Frontal cortex (tissue), 4 donors: ENCODE results near the gene GLCE. TPM values are rescaled to one million over a fixed set of nuclear protein-coding genes. Genes with fewer than 3 reads are reported as not detected.

Experiments used
- DNase-seq, 2 donors: peaks; one replicate each; pipeline ENCODE4 v3.0.0; 2012; ENCODE audit warnings: low spot score in 2 of 2
- FAIRE-seq: peaks from 2 replicates; lab custom pipeline; 2012; peaks lifted over from hg19 to GRCh38; lab: Jason Lieb, UNC
- total RNA-seq: library from RNA; depleted of rRNA; stranded (reverse); fragments of >200 nt; gene quantifications from one replicate; pipeline ENCODE4 v1.2.3, GENCODE V29; 2014
- donor health status: control.
- donor health status: control.
- donor health status: control.

The GLCE gene
- total RNA-seq, 1 donor from 2014 or later: 76.6 TPM

DNA sequence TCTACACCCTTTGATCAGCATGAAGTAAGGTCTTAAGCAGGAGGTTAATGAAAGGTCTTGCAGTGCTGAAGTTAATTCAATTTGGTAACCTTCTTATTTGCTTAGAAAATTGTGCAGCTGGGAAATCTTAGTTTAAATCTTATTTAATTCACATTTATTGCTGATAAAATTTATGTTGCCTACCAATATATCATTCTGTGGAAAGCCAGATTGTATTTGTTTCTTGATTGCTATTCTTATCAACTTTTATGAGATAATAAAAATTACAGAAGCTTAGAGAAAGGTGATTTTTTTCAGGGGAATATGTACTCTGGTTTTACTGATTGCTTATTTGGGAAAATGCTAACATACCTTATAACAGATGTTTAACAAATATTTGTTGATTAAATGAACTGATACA lies 74.2 kb downstream of the GLCE start:
- DNase-seq (no peak), FAIRE-seq (no peak)

DNA sequence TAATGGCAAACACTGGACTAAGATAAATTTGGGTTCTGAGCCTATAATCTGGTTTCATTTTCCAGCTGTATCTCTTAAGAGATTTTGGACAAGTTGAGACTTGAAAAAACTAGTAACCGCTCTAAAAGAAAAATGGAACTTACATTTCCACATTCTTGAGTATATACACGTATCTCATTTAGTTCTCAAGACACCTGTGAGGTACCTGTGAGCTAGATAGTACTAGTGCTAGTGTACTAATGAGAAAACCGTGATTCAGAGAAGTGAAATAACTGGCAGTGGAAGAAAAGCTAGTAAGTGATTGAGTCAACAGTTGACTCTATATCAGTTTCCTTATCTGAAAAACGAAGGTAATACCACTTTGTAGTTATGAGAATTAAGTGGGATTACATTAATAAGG lies 76.1 kb downstream of the GLCE start:
- no peak for DNase-seq
- FAIRE-seq: no peak

DNA sequence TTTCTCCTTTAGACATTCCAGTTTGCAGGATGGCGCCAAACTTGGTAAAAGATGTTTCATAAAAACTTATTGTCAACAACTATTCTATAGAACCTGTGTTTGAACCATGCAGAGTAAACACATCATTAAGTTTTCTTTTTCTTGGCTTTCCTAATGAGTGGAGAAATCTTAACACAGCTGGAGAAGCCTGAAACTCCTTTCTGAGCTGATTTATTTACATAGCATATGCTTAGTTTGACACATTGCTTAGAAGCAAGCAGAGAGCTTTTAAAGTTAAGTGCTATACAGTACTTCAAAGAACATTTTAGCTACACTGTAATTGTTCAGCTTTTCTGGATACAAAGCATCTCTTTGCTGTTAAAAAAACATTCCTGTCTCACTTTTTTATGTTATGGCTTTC lies 77.3 kb downstream of the GLCE start:
- DNase-seq: no peak
- FAIRE-seq: no peak

DNA sequence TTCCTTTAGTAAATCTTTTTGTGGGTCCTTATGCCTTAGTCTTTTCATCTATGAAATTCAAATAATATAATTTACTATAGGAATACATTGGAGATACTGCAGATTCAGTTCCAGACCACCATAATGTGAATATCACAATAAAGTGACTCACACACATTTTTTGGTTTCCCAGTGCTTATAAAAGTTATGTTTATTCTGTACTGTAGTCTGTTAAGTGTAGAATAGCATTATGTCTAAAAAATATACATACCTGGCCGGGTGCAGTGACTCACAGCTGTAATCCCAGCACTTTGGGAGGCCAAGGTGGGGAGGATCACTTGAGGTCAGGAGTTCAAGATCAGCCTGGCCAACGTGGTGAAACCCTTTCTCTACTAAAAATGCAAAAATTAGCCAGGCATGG lies 84.4 kb downstream of the GLCE start:
- no peak for FAIRE-seq

DNA sequence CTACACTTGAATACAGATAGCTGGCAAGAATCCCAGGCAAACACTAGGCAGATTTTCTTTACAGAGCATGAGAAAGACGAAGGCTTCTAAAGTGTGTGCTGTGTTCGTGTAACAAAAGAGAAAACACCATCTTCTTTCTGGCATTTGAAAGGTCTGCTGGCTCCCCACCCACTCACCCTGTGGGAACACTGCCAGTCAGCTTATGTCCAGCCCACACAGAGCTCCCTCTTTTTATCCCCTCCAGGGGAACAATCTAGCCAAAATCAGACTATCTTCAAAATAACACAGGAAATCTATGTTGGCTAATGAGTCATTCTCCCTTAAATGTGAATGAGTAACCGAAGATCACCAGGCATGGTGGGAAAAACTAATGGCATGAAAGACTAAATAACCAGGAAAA lies 92.7 kb downstream of the GLCE start:
- peak in 1 of 2 donors; percentile 10 for DNase-seq
- no peak for FAIRE-seq

More for the DNA sequence above, 84.4 kb downstream of the GLCE start:
- DNase-seq: no peak

DNA sequence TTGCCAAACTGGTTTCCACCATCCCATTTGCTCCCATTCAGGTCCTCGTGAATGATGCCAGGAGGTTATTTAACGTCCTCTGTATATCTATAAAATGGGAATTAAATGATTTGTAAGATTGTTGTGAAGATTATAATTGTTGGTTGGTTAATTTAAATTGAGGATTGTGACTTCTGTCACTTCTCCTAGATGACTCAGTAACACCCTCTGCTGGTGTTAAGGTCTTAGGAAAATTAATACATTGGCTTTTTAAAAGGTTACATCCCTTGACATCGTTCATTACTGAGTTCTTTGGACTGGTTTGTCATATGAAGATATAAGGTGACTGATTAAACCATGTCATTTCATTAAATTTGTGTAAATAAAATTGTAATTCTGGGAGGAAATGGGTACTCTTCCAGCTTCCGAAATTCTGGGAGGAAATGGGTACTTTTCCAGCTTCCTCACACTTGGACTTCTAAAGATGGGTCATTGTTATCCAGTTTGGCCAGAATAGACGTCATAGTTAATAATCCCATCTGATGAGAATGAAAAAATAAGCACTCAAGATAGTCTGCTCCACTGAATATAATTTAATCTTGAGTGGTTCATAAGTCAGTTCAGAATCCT lies 105.0 kb downstream of the GLCE start:
- FAIRE-seq: peak; percentile 89
- DNase-seq: no peak

DNA sequence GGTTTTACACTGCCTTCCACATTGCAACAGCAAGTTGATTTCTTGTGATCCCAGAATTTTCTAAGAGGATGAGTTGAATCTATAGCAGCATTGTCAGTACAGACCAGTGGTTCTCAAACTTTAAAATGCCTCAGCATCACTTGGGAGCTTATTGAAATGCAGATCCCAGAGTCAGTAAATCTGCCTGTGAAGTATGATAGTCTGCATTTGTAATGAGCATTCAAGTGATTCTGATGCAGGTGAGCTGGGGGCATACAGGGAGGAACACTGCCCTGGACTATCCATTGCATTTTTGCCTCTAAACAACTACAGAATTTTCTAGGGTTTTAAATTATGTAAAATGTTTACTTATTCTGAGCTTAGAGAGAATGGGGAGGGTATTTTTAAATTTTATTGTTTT lies 110.8 kb downstream of the GLCE start:
- FAIRE-seq (no peak), DNase-seq (no peak)

DNA sequence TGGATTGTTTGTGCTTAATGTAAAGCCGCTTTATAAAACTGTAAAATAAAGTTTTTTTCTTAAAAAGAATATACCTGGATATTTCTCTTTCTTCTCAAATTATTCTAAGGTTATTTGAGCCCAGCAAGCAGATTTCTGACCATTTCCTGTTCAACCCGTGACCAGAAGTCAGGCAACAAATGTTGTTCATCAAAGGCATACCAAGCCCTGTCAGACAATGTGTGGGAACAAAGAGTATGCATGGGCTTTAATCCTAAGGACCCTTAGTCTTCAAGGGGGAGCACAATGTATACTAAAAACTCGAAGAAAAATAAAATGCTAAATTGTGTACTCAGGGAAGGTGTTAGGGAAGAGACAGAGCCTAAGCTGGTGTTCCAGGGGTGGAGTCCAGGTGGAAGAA lies 111.7 kb downstream of the GLCE start:
- no peak for DNase-seq

DNA sequence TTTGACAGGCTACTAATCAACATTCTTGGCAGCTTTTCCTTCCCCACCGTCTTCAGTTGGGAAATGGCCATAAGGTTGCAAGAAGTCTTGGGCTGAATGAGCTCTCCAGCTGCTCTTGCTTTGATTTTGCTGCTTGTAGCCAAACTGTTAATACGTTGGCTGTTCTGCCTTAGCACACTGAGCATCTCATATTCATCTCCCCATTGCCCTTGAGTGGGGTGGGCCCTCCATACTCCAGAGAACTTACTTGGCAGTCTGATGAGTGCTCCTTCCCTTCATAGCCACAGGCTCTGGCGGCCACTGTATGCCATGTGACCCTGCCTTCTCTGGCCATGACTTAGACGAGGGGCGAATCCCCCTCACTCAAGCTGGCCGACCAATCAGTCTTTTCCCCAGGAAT lies 112.5 kb downstream of the GLCE start:
- DNase-seq: no peak
- FAIRE-seq: no peak

More for the DNA sequence above, 111.7 kb downstream of the GLCE start:
- FAIRE-seq: no peak

DNA sequence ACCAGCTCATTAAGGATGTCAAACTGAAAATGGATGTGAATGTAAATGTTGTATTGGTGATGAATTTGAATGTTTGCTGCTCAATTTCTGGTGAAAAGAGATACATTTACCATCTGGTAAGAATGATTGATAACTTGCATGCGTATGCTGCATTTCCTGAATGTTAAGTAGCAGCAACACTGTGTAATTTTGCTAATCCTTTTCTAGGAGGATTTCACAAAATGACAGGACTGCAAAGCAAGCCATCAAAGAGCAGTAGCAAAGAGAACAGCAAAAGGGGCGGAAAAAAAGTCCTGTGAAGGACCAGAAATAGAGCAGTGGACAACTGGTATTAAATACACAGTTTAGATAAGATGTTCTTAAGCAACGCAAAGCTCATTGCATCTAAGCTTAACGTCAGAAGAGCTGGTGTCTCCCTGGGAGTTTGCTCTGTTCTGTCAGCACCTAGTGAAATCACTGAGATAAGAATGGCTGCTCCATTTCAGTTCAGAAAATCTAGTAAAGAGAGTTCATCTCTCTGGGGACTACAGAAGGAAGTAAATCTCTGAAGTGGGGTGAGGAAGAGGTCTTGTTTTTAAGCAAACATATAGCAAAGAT lies 114.7 kb downstream of the GLCE start:
- no peak for FAIRE-seq
- DNase-seq: no peak

DNA sequence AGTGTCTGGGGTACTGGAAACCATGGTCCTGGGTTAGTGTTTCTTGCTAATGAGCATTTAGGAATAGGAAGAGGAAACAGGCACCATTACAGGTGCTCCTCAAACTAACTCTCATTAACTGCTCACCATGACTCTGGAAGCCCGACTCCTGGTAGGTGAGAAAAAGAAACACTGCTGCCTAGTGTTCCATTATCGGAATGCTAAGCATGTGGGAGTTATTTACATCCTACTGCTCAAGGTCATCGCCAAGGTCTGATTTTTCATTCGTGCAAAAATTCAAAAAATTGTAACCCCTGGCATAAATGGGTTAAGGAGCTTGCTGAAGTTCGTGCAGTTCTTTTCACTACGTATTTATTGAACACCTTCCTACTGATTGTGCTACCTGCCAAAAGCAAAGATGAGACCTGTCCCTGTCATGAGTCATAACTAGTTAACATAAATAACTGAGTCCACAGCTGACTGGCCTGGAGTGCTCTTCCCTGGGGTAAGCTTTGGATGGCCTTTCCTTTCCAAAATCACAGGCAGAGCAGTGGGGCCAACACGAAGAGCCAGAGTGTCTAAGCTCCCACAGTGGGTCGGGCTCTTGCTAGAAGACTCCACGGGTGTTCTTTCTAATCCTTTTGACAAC lies 115.6 kb downstream of the GLCE start:
- no peak for DNase-seq
- FAIRE-seq: no peak

DNA sequence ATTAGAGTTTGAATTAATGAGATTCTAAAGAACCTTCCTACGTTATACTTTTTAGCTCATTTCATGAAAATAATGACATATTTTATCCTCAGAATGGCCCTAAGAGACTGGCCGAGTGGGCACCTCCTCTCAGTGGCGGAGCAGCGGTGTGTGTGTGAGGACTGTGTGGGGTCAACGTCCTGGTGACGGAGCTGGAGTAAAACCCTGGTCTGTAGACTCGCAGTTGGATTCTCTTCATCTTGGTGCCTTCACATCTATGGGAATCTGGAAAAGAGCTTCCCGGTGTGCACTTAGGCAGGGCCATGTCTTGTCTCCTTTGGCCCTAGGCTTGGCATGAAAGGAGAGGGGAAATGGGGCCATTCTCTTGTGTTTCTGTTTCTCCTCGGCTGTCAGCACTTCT lies 116.9 kb downstream of the GLCE start:
- DNase-seq (no peak), FAIRE-seq (no peak)

DNA sequence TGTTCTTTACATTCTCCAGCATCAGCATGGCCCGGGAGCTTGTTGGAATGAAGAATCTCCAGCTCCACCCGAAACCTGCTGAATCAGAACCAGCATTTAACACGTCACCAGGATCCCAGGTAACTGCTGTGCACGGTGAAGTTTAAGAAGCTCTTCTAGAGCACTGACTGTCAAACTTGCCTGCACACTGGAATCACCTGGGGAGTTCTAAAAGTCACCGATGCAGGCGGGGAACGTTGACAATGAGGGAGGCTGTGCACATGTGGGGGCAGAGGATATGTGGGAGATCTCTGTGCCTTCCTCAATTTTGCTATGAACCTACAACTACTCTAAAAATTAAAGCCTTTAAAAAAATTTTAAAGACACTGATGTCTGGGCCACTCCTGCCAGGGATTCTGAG lies 119.2 kb downstream of the GLCE start:
- FAIRE-seq (no peak), DNase-seq (no peak)

DNA sequence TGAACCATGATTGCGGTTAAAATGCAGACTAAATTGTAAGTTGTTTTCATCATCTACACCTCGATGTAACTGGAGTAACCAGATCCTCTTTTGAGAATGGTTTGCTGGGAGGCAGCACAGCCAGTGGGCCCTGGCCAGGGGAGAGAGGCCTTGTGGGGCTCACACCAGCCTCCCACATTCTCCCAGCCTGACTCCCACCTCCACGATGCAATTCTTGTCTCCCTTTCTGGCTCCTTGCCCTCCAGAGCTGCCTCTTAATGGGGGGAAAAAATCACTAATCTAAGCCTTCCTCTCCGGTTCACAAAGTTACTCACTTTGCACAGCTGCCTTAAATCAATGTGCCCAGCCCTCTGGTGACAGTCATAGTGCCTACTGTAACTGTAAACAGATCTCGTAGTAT lies 120.3 kb downstream of the GLCE start:
- no peak for FAIRE-seq
- DNase-seq: no peak

DNA sequence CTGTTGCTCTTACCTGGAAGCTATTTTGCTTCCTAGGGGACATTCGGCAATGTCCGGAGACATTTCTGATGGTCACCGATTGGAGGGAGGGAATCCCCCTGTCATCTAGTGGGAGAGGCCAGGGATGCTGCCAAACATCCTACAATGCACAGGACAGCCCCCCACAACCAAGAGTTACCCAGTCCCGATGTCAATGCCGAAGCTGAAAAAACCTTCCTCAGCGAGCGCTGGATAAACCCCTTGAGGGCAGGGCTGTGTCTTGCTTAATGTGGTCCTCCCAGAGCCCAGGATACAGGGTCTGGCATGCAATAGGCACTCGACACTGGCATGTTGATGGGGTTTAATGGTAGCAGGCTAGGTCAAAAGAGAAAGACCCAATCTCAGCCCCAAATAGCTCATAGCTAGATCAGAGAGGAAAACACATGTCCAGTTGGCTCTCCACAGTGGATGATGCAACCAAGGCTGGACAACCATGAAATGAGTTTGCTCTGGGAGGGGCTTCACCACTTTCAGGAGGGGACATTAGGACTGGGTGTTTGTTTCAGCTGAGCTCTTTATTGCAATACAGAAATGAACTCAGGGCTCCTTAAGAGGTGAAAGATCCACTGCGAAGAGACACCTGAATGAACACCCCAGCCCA lies 121.8 kb downstream of the GLCE start:
- DNase-seq (no peak), FAIRE-seq (no peak)

DNA sequence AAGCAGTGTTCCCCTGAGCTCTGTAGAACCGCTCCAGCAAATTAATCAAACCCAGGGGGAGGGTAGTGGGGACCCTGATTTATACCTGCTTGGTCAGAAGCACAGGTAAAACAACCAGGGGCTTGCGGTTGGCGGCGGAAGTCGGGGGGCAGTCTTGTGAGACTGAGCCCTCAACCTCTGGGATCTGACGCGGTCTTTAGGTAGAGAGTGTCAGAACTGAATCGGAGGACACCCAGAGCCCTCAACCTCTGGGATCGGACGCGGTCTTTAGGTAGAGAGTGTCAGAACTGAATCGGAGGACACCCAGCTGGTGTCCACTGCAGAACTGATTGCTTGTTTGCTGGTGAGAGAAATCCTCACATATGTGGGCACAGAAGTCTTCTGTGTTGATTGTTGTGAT lies 125.4 kb downstream of the GLCE start:
- FAIRE-seq: no peak
- DNase-seq: no peak

DNA sequence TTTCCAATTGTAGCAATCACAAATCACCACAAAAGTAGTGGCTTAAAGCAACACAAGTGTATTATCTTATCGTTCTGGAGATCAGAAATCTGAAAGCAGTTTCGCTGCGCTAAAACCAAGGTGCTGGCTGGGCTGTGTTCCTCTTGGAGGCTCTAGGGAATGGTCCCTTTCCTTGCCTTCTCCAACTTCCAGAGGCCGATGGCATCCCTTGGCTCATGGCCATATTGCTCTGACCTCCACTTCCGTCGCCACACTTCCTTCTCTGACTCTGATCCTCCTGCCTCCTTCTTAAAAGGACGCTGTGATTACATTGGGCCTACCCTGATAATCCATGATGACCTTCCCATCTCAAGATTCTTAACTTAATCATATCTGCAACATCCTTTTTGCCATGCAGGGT lies 127.6 kb downstream of the GLCE start:
- DNase-seq (no peak), FAIRE-seq (no peak)

DNA sequence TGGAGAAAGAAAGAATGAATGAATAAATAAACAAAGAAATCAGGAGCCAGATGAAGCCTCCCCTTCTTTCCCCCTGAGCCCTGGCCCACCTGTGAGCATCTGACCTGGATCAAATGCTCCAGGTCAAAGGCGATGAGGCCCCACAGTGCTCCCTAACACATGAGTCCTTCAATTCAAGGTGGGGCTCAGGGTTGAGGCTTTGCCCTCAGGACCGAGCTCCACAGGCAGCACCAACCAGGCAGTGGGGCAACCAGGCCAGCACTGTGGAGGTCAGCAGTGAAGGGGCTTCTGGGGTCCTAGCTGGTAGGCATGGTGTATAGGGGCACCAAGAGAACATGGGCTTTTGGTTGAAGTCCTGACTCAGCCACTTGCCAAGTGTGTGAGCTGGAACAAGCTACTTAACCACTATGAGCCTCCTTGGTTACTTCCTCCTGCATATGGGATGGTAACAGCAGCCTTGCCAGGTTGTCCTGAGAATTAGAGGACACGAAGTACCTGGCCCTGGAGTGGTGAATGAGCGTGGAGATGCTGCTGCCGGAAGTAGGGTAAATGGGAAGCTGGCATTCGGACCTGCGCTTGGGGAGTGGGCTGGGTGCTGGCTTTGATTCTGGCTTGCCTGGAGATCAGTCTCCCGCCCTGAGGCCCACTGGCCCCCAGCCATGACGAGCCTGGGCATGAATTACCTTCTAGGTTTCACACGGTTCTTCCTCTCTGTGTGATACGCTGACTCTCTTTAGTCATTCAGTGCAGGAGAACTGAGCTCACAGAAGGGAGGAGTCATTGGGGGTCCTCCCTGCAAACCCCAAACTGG lies 128.3 kb downstream of the GLCE start:
- FAIRE-seq (no peak), DNase-seq (no peak)

DNA sequence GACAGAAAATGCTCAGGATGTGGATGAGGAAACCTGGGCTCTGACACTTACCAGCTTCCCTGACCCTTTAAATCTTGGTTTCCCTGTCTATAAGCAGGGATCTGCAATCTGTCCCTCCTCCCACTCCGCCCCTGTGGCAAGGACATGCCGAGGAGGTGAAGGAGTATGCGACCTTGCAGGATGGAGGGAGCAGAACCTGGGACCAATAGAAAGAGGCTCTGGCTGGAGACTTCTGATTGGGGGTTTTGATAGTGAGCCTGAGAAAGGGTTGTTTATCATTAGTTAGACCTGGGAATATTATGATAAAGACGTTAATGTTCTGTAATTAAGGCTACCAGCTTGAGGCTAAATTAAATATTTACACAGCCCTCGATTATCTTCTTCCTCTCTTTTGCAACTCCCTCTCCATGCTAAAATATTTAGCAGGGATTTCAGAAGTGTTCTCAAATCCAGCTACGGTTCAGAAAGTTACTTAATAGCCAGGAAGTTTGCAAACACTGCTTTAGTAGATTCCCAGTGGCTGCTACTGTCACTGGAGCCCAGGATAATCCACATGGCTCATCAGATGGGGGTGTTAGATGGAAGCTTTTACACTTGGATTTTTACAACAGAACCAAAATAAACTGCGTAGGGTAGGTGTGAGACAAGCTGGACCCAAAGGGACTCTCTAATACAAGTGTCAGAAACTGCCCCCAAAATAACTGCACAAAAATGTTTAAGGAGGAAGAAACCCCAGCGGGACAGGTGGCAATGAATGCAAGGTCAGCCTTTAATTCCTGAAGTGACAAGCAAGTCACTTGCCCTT lies 129.1 kb downstream of the GLCE start:
- FAIRE-seq (no peak), DNase-seq (no peak)
